C4-2B (cell line): ENCODE results near the gene TBPL1.

ENCODE experiments used
- CTCF ChIP-seq: fragments of 450-650 bp; conservative IDR thresholded peaks from 2 replicates; pipeline ENCODE4 v1.5.1; 2017; ENCODE audit warnings: mild to moderate bottlenecking
- ZFX ChIP-seq: fragments of 450-650 bp; IDR thresholded peaks from 2 replicates; pipeline ENCODE4 v1.6.1; 2017

DNA sequence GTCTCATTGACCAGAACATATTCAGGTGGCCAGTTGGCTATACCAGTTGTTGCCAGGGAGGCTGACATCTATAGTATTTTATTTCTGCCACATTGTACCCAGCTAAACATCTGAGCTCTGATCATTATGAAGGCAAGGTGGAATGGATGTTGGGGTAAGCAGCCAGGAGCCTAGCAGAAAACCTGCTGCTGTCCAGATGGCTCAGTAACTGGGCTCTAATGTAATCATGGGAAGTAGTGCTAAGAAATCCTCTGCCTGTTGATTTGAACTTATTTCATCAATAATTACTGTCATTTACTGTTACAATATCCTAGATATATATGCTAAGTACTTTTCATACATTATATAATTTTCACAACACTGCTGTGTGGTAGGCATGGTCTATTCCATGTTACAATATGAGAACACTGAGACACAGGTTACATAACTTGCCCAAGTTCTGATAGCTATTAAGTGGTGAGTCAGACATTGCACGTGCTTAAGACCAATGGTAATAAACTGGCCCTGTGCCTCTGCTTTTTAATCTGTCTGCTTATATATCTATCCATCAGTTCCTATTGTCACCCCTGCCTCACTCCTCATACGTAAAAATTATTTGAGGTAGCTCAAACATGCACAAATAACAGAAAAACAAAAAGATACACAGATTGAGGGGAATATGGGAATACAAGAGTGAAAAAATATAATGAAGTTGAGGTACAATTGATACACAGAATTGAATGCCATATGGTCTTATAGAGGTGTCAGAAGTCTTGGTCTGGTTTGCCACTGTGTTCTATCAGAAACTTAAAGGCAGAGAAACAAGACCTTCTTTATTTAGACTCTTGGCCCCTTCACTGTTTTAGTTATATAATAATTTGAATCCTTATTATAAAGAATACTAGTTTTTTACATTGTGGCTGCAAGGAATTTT lies 25.2 kb downstream of the TBPL1 start:
- TF ChIP-seq CTCF: no peak
- no peak for TF ChIP-seq ZFX
